ENCODE results near the gene TPGS2.
"Not testable (repeated sequence)": the region's sequence is repeated elsewhere in the genome, so short reads cannot be mapped to it uniquely, and the experiment has no call there.

The TPGS2 gene

DNA sequence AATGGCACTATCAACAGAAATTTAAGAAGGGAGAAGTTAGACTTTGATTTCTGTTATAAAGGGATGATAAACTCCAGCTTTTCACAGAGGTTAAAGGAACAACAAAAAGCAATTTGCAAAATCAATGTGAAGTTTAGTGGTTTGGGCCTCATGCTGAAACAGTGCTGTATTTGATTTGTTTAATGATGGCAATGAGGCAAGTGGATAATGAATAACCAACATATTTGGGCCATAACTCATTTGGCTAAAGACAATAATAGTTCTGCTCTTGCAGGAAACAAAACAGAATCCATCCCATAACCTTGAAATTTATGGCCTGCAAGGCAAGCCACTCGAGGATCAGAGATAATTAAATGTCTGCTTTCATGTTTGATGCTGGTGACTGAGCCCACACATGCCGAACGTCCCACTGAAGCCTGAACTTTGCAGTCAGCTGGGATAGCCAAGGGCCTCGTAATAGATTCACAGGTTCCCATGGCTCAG lies 56.5 kb downstream of the TPGS2 start:
- DNase-seq (ENCODE audit: low spot score) = no peak

GRCh38 chr18:36771245-36771644 lies 57.6 kb downstream of the TPGS2 start:
- DNase-seq (ENCODE audit: low spot score) = no peak

DNA sequence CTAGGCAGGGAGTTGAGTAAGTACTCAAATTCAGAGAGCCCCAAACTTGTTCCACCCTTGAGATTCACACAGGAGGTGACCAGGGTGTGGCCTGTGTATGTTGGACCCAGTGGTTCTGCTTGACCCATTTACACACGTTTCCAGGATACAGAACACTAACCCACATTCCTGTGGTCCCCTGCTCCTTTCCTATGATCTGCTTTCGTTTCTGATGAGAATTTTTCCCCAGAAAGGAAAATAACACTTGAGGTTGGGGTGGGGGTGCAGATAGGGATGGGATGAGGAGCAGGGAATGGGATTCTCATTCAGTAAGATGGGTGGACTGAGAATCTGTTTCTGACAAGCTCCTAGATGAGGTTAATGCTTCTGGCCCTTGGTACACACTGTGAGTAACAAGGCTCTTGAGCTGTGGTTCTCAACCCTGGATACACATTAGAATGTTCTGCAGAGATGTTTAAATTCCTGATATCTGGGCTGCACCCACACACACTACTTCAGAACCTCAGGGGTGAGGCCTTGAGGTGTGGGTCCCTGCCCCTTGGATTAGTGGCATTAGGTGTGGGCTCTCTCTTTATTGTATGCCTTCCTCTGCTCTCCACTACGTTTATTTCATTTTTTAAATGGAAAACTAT lies 58.4 kb downstream of the TPGS2 start:
- DNase-seq (ENCODE audit: low spot score) = no peak

GRCh38 chr18:36769611-36770314 lies 59.0 kb downstream of the TPGS2 start:
- DNase-seq (ENCODE audit: low spot score) = peak; percentile 48

- DNase-seq (ENCODE audit: low spot score) = no peak
Observed at GRCh38 chr18:36769172-36769571, 59.6 kb downstream of the TPGS2 start.

DNA sequence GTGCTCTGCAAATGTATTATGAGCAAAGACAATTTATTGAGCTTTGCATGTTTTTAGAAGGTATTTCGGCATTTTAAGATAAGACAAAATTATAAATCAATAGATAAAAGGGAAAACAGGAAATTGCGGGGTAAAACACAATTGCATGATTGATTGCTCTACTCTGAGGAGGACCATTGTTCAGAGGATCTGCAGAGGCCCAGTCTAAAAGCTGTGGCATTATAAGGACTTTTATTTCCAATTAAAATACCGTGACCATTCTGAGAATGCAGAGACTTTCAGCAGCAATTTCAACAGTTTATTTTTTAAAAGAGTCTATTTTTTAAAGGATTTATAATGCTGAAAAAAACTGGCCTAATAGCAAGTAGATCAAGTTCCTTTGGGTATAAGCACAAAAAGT lies 62.0 kb downstream of the TPGS2 start:
- no peak for DNase-seq (ENCODE audit: low spot score)

GRCh38 chr18:36762965-36763364 lies 65.8 kb downstream of the TPGS2 start:
- not testable (repeated sequence) for DNase-seq (ENCODE audit: low spot score)

GRCh38 chr18:36762074-36762473 lies 66.7 kb downstream of the TPGS2 start:
- DNase-seq (ENCODE audit: low spot score) = no peak

DNA sequence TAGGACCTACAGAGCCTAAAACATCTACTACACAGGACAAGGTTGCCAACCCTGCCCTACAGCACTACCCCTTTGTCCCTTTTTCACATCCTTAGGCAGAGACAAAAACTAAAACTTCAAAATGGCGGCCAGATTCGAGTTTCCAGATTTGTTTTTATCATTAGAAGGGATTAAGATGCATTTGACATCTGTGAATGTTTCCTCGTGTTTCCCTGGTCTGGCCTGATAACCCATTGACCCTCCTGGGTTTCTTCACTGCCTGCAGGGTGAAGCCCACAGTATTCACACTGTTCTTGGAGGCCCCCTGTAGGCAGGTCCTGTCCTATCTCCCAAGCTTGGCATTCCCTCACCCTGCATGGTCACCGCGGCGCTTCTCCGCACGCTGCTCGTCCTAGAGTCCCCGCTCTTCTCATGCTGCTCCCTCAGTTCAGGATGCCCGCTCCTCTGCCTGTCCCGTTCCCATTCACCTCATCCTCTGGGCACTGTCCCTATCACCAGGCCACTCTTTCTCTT lies 67.6 kb downstream of the TPGS2 start:
- DNase-seq (ENCODE audit: low spot score) = no peak

DNA sequence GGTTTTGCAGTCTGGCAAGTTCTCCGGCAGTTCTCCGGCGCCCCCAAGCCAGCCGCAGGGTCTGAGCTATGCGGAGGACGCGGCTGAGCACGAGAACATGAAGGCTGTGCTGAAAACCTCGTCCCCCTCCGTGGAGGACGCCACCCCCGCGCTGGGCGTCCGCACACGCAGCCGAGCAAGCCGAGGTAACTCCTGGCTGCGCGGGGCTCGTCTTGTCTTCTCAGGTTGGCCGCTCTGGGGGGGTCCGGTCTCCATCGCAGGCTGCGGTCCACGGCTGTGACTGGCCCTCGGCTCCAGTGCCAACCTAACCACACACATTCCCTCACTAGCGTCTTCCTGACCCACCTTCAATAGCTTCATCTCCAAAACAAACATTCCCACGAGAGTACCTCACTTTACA lies 68.2 kb downstream of the TPGS2 start:
- DNase-seq (ENCODE audit: low spot score) = no peak

- no peak for DNase-seq (ENCODE audit: low spot score)
Observed at GRCh38 chr18:36759167-36759776, 69.5 kb downstream of the TPGS2 start.

DNA sequence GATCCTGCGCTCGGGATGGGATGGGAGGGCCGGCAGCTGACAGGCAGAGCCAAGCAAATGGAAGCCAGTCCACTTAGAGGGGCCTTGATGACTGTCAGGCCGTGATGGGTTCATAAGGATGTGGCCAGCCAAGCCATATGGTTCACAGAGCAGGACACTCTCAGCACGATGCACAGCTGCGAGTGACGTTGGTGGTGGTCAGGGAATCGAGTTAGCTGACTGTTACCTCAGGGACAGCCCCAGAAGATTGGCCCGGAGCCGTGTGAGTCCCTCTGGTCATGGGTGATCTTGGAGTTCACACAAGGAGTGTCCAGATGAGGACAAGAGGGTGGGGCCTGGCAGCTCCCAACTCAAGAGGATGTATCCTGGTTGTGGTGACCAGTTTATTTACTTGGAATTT lies 70.2 kb downstream of the TPGS2 start:
- DNase-seq (ENCODE audit: low spot score) = no peak

- DNase-seq (ENCODE audit: low spot score) = no peak
Observed at GRCh38 chr18:36757991-36758390, 70.8 kb downstream of the TPGS2 start.

GRCh38 chr18:36757081-36757480 lies 71.7 kb downstream of the TPGS2 start:
- peak; percentile 61 for DNase-seq (ENCODE audit: low spot score)

- DNase-seq (ENCODE audit: low spot score) = no peak
Observed at GRCh38 chr18:36756242-36756641, 72.6 kb downstream of the TPGS2 start.

GRCh38 chr18:36752929-36753865 lies 75.6 kb downstream of the TPGS2 start:
- peak; percentile 51 for DNase-seq (ENCODE audit: low spot score)

DNA sequence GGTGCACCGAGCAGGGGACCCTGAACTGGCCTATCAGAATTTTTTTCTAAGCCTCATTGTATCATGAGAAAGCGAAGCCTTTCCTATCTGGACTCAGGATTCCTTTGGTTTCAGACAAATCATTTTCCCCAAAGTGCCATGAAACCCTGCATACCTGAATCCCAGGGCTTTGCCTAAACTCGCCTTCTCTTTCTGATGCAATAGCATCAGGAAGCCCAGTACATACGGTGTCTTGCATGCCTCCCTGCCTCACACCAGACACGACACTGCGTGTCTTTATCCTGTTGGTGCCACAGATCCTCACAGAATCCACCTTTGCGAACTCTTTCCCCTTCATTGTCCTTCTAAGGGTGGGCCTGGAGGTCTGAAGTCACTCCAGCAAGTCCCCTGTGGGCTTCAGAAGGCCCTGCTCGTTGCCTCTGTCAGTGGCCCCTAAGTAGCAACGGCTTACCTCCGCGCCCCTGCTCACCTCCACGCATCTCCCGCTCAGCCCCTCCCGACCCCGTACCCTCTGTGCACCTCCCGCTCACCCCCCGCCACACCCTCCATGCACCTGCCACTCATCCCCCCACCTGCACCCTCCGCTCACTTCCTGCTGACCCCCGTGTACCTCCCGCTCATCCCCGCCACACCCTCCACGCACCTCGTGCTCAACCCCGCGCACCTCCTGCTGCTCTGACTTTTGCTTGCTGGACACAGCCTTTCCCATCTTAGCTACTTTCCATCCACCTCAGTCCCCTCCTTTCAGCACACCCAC lies 83.4 kb downstream of the TPGS2 start:
- DNase-seq (ENCODE audit: low spot score) = no peak

- peak; percentile 8 for DNase-seq (ENCODE audit: low spot score)
Observed at GRCh38 chr18:36744261-36744876, 84.4 kb downstream of the TPGS2 start.
